Osteoblast (primary cell): ENCODE measurements around the gene TRAFD1. TPM values are rescaled to one million over a fixed set of nuclear protein-coding genes. Genes with fewer than 3 reads are reported as not detected.
"Not testable (repeated sequence)": the region's sequence is repeated elsewhere in the genome, so short reads cannot be mapped to it uniquely, and the experiment has no call there.

ENCODE experiments used
- DNase-seq: peaks from one replicate; pipeline ENCODE4 v3.0.0; 2011; ENCODE audit warnings: low spot score, mixed read lengths; ENCODE audit not compliant: insufficient read length; ENCODE audit errors: missing footprints
- H2AFZ ChIP-seq: 2 replicates; pipeline ENCODE4 v1.6.0; 2011; ENCODE audit warnings: mild to moderate bottlenecking, low read length
- H3K27ac ChIP-seq: 2 replicates; pipeline ENCODE4 v1.5.1; 2011; ENCODE audit warnings: mild to moderate bottlenecking, low read depth, low read length, moderate library complexity
- H3K27me3 ChIP-seq: 2 replicates; pipeline ENCODE4 v1.6.0; 2012; ENCODE audit warnings: mild to moderate bottlenecking, control low read depth, inconsistent platforms, low read length, moderate library complexity; ENCODE audit not compliant: insufficient read depth
- H3K36me3 ChIP-seq: 2 replicates; pipeline ENCODE4 v1.5.1; 2011; ENCODE audit warnings: mild to moderate bottlenecking, low read length, control low read depth, moderate library complexity; ENCODE audit not compliant: insufficient read depth
- H3K4me1 ChIP-seq: 2 replicates; pipeline ENCODE4 v1.5.1; 2011; ENCODE audit warnings: mild to moderate bottlenecking, low read length, control low read depth, moderate library complexity; ENCODE audit not compliant: insufficient read depth
- H3K4me2 ChIP-seq: 2 replicates; pipeline ENCODE4 v1.6.0; 2011; ENCODE audit warnings: mild to moderate bottlenecking, low read length; ENCODE audit not compliant: insufficient read depth
- H3K4me3 ChIP-seq: fragments of 200-600 bp; sonication (generic); 3 replicates; pipeline ENCODE4 v1.5.1; 2012; ENCODE audit warnings: mild to moderate bottlenecking, low read length, inconsistent platforms; ENCODE audit not compliant: insufficient read depth
- H3K79me2 ChIP-seq: 2 replicates; pipeline ENCODE4 v1.6.0; 2012; ENCODE audit warnings: mild to moderate bottlenecking, low read length, control low read depth, inconsistent platforms; ENCODE audit not compliant: insufficient read depth
- H3K9me3 ChIP-seq: 2 replicates; pipeline ENCODE4 v1.5.1; 2011; ENCODE audit warnings: low read depth, low read length, control low read depth
- H4K20me1 ChIP-seq: 2 replicates; pipeline ENCODE4 v1.6.0; 2012; ENCODE audit warnings: mild to moderate bottlenecking, low read length, control low read depth; ENCODE audit not compliant: insufficient read depth
- CTCF ChIP-seq: IDR thresholded peaks from 2 replicates; pipeline ENCODE4 v1.5.1; 2011; ENCODE audit warnings: mild to moderate bottlenecking, low read depth, low read length, moderate library complexity; ENCODE audit errors: extremely low read depth
- total RNA-seq: library from RNA; depleted of rRNA; stranded (reverse); fragments of >200 nt; gene quantifications from 2 replicates; pipeline ENCODE4 v1.2.3, GENCODE V29; 2012

The TRAFD1 gene
- total RNA-seq, 1 donor = 40.5 TPM

- no peak overlapping the region for H3K4me2 ChIP-seq
- H3K4me3 ChIP-seq = no peak overlapping the region
- no peaks in the 10 kb centered on the region for H3K27me3 ChIP-seq
- H3K36me3 ChIP-seq = peaks cover 19% of the 10 kb centered on the region
- TF ChIP-seq CTCF = no peak
- no peaks in the 10 kb centered on the region for H3K9me3 ChIP-seq
- no peak for DNase-seq
- peaks cover 88% of the 10 kb centered on the region for H3K79me2 ChIP-seq
- H3K27ac ChIP-seq = no peak overlapping the region
- peaks cover 44% of the 10 kb centered on the region for H4K20me1 ChIP-seq
- H3K4me1 ChIP-seq = peaks cover 16% of the 10 kb centered on the region
- no peak overlapping the region for H2AFZ ChIP-seq
Measured at GRCh38 chr12:112102127-112102526, 23.2 kb upstream of the TRAFD1 start.

DNA sequence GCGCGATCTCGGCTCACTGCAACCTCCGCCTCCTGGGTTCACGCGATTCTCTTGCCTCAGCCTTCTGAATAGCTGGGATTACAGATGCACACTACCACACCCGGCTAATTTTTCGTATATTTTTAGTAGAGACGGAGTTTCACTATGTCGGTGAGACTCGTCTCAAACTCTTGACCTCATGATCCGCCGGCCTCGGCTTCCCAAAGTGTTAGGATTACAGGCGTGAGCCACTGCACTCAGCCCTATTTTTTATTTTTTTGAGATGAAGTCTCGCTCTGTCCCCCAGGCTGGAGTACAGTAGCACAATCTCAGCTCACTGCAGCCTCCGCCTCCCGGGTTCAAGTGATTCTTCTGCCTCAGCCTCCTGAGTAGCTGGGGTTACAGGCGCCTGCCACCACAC lies 22.6 kb upstream of the TRAFD1 start:
- H3K4me1 ChIP-seq = peaks cover 22% of the 10 kb centered on the region

GRCh38 chr12:112103758-112104503 lies 21.4 kb upstream of the TRAFD1 start:
- Histone ChIP-seq H3K4me2 (no peak overlapping the region), H3K4me1 (peaks cover 15% of the 10 kb centered on the region), H3K27ac (no peak overlapping the region), H3K36me3 (peaks cover 14% of the 10 kb centered on the region), H3K27me3 (no peaks in the 10 kb centered on the region), H3K4me3 (no peak overlapping the region), H2AFZ (no peak overlapping the region), H3K9me3 (no peaks in the 10 kb centered on the region), H3K79me2 (peaks cover 97% of the 10 kb centered on the region), H4K20me1 (peaks cover 46% of the 10 kb centered on the region)
- no peak for DNase-seq
- TF ChIP-seq CTCF = no peak

More for the DNA sequence above, 22.6 kb upstream of the TRAFD1 start:
- not testable (repeated sequence) for DNase-seq, H3K27ac ChIP-seq, H3K27me3 ChIP-seq, H2AFZ ChIP-seq, H3K4me3 ChIP-seq, H3K4me2 ChIP-seq, H3K9me3 ChIP-seq
- peaks cover 19% of the 10 kb centered on the region for H3K36me3 ChIP-seq
- peaks cover 94% of the 10 kb centered on the region for H3K79me2 ChIP-seq
- peaks cover 45% of the 10 kb centered on the region for H4K20me1 ChIP-seq

DNA sequence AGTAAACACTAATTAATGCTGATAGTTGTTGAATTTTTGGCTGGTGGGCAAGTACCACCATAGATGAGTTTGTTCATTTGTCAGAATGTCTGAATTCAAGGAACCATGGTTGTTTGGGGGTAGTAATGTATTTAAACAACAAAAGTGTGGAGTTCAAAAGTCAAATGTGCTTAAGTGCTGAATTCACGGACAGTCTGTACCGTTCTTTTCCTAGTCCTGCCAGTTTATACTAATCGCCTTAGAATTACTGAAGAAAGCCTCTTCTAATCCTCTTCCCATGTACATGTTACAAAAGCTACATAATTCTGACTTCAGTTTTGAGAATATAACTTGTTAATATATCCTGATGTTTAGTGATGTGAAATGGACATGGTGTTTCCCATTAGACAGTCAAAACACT lies 19.5 kb upstream of the TRAFD1 start:
- no peak for DNase-seq
- Histone ChIP-seq H3K79me2 (peaks cover 80% of the 10 kb centered on the region), H3K27me3 (no peaks in the 10 kb centered on the region), H4K20me1 (peaks cover 46% of the 10 kb centered on the region), H3K4me2 (no peak overlapping the region), H3K4me3 (no peak overlapping the region), H3K4me1 (peaks cover 15% of the 10 kb centered on the region), H2AFZ (no peak overlapping the region), H3K36me3 (peaks cover 9% of the 10 kb centered on the region), H3K27ac (no peak overlapping the region), H3K9me3 (no peaks in the 10 kb centered on the region)
- no peak for TF ChIP-seq CTCF
